Retinal pigment epithelial cell (primary cell): Measurements from ENCODE around the gene CECR2.

ENCODE experiments used
- DNase-seq: peaks from one replicate; pipeline ENCODE4 v3.0.0-alpha.2; 2010; ENCODE audit warnings: low read depth
- H3K4me3 ChIP-seq: 2 replicates; pipeline ENCODE4 v1.5.1; 2011; ENCODE audit warnings: mild to moderate bottlenecking, low read length, control low read depth, moderate library complexity
- TF ChIP-seq, protein P1 (sequence below): conservative IDR thresholded peaks from 2 replicates; pipeline ENCODE4 v1.5.1; 2011; ENCODE audit warnings: low read depth, low read length, control low read depth, inconsistent platforms

CECR2 gene

DNA sequence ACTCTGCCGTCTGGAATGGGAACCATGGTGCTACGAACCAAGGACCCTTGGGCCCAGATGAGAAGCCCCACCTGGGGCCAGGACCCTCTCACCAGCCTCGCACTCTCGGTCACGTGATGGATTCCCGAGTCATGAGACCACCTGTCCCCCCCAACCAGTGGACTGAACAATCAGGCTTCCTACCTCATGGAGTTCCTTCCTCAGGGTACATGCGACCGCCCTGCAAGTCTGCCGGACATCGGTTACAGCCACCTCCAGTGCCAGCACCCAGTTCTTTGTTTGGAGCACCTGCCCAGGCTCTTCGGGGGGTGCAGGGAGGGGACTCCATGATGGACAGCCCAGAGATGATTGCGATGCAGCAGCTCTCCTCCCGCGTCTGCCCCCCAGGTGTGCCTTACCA, 173.2 kb downstream of the CECR2 start:
- TF ChIP-seq, protein P1, sequence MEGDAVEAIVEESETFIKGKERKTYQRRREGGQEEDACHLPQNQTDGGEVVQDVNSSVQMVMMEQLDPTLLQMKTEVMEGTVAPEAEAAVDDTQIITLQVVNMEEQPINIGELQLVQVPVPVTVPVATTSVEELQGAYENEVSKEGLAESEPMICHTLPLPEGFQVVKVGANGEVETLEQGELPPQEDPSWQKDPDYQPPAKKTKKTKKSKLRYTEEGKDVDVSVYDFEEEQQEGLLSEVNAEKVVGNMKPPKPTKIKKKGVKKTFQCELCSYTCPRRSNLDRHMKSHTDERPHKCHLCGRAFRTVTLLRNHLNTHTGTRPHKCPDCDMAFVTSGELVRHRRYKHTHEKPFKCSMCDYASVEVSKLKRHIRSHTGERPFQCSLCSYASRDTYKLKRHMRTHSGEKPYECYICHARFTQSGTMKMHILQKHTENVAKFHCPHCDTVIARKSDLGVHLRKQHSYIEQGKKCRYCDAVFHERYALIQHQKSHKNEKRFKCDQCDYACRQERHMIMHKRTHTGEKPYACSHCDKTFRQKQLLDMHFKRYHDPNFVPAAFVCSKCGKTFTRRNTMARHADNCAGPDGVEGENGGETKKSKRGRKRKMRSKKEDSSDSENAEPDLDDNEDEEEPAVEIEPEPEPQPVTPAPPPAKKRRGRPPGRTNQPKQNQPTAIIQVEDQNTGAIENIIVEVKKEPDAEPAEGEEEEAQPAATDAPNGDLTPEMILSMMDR: no peak
- no peak overlapping the region for H3K4me3 ChIP-seq
- DNase-seq: no peak

DNA sequence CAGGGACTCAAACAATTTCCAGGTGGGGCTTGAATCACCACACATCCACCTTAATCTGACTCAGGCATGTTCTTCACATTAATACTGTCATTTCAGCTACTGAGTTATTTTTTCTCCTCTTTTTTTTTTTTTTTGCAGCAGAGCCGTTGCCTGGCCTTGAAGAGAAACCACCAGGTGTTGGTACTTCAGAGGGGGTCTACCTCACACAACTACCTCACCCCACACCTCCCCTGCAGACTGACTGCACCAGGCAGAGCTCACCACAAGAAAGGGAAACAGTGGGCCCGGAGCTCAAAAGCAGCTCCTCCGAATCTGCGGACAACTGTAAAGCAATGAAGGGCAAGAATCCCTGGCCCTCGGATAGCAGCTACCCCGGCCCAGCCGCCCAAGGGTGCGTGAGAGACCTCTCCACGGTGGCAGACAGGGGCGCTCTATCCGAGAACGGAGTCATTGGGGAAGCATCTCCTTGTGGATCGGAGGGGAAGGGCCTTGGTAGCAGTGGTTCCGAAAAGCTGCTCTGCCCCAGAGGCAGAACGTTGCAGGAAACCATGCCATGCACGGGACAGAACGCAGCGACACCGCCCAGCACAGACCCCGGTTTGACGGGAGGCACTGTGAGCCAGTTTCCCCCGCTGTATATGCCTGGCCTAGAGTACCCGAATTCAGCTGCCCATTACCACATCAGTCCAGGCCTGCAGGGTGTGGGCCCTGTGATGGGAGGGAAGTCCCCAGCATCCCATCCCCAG, 178.9 kb downstream of the CECR2 start:
- H3K4me3 ChIP-seq: no peak overlapping the region
- no peak for DNase-seq

DNA sequence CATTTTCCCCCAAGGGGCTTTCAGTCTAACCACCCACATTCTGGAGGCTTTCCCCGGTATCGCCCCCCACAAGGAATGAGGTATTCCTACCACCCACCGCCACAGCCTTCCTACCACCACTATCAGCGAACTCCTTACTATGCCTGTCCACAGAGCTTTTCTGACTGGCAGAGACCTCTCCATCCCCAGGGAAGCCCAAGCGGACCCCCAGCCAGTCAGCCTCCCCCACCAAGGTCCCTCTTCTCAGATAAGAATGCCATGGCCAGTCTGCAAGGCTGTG, 179.4 kb downstream of the CECR2 start:
- DNase-seq: no peak
- H3K4me3 ChIP-seq: no peak overlapping the region
- TF ChIP-seq, protein P1: no peak

More for the DNA sequence above, 178.9 kb downstream of the CECR2 start:
- TF ChIP-seq, protein P1: no peak

DNA sequence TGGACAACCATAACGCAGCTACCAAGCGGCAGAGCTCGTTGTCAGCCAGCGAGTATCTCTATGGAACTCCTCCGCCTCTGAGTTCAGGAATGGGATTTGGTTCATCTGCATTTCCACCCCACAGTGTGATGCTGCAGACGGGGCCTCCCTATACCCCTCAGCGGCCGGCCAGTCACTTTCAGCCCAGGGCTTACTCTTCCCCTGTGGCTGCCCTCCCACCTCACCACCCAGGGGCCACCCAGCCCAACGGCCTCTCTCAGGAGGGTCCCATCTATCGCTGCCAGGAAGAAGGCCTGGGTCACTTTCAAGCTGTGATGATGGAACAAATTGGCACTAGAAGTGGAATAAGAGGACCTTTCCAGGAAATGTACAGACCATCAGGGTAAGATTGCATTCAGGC, 179.9 kb downstream of the CECR2 start:
- TF ChIP-seq, protein P1: no peak
- DNase-seq: no peak
- no peak overlapping the region for H3K4me3 ChIP-seq

DNA sequence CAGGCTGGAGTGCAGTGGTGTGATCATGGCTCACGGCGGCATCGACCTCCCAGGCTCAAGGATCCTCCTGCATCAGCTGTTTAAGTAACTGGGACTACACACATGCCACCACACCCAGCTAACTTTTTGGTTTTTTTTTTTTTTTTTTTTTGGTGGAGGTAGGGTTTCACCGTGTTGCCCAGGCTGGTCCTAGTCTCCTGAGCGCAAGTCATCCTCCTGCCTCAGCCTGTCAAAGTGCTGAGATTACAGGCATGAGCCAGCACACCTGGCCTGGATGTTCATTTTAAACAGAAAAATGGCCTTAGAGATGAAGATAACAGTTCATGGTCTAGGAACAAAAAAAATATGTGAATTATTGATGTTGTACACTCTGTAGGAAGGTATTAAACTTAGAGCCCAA, 180.4 kb downstream of the CECR2 start:
- H3K4me3 ChIP-seq: no peak overlapping the region
- TF ChIP-seq, protein P1: no peak
- no peak for DNase-seq

DNA sequence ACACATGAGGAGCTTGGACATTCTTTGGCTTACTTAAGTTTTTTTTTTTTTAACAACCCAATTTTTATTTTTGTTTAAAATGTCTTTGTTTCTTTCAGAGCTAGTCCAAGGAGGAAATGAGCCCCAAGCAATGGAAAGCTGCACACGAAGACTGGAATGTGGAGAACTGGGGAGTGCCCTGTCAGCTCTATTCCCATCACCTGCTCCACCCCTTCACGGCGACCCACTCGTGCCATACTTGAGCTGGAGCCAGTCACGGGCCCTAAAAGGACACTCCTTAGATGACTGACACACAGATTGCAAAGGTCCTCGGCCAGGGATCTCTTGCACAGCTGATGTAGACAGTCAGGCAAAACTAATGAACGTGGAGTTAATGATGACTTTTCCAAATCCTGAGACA, 183.5 kb downstream of the CECR2 start:
- H3K4me3 ChIP-seq: no peak overlapping the region
- DNase-seq: no peak
- TF ChIP-seq, protein P1: no peak

DNA sequence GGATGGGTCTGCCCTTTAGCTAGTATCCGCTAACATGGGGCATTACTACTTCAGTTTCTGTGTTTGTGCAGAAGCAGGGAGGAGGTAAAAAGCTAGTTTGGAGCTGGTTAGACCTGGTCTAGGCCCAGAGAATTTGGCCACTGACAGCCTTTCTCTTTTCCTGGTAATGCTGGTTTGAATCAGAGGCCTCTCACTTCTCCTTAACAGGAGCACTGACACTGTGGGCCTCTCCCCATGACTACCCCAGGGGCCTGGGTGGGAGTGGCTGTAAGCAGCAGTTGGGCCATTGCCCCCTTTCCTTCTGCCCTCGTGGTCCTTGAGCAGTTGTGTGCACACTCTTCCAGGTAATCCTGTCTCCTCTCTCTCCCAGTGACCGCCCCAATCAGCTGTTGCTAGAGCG, 185.6 kb downstream of the CECR2 start:
- TF ChIP-seq, protein P1: no peak
- no peak for DNase-seq
- H3K4me3 ChIP-seq: no peak overlapping the region
